NOMO-1 (cell line): ENCODE data around the gene GNB5.

ENCODE experiments used
- DNase-seq, 2 experiments: peaks; one replicate each; lab custom pipeline; 2025; ENCODE audit not compliant: unreplicated experiment in 2 of 2; lab: John Stamatoyannopoulos, UW

Gene GNB5

GRCh38 chr15:52115598-52116427, 75.4 kb downstream of the GNB5 start:
- DNase-seq = no peak

GRCh38 chr15:52114261-52115055, 76.7 kb downstream of the GNB5 start:
- no peak for DNase-seq

- DNase-seq = no peak
These were observed 77.5 kb downstream of the GNB5 start for GRCh38 chr15:52113708-52114107.

- DNase-seq = no peak
These were observed 78.0 kb downstream of the GNB5 start for GRCh38 chr15:52113235-52113634.

GRCh38 chr15:52112203-52112750, 78.9 kb downstream of the GNB5 start:
- DNase-seq = no peak

GRCh38 chr15:52111517-52112202, 79.5 kb downstream of the GNB5 start:
- no peak for DNase-seq

GRCh38 chr15:52109559-52110451, 81.4 kb downstream of the GNB5 start:
- DNase-seq = no peak

GRCh38 chr15:52107238-52107637, 84.0 kb downstream of the GNB5 start:
- DNase-seq = no peak

GRCh38 chr15:52106641-52107040, 84.6 kb downstream of the GNB5 start:
- no peak for DNase-seq

- DNase-seq = peak; percentile 9 to 48
These were observed 85.3 kb downstream of the GNB5 start for GRCh38 chr15:52105846-52106245.

GRCh38 chr15:52104532-52105004, 86.6 kb downstream of the GNB5 start:
- no peak for DNase-seq

GRCh38 chr15:52103217-52104207, 87.7 kb downstream of the GNB5 start:
- DNase-seq = peak; percentile 8 to 62

GRCh38 chr15:52102463-52102862, 88.7 kb downstream of the GNB5 start:
- no peak for DNase-seq

GRCh38 chr15:52101542-52102323, 89.5 kb downstream of the GNB5 start:
- DNase-seq = peak; percentile 56 to 81

- DNase-seq = peak; percentile 29 to 56
These were observed 90.3 kb downstream of the GNB5 start for GRCh38 chr15:52100807-52101442.

- no peak for DNase-seq
These were observed 91.4 kb downstream of the GNB5 start for GRCh38 chr15:52099651-52100272.

- peak; percentile 33 to 79 for DNase-seq
These were observed 92.9 kb downstream of the GNB5 start for GRCh38 chr15:52098323-52098722.
